ENCODE measurements around the gene SDK1.

DNA sequence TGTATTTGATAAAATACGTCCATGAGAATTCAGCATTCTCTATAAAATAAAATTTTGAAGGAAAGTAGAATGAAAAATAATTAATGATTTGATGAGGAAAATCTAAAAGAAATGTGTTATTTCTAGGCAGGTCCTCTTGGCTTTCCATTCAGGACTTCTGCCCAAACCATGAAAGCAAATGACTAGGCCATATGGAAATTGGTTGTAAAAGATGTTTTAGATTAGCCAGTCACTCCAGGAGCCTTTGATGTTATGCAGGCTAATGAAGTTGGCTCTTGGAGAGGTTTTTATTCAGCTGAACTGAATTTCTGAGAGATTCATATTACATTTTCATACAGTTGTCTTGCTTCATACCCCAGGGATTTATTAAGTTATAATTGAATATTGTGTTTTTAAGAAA is 452.8 kb downstream of the SDK1 start:
- TF ChIP-seq, protein P1, sequence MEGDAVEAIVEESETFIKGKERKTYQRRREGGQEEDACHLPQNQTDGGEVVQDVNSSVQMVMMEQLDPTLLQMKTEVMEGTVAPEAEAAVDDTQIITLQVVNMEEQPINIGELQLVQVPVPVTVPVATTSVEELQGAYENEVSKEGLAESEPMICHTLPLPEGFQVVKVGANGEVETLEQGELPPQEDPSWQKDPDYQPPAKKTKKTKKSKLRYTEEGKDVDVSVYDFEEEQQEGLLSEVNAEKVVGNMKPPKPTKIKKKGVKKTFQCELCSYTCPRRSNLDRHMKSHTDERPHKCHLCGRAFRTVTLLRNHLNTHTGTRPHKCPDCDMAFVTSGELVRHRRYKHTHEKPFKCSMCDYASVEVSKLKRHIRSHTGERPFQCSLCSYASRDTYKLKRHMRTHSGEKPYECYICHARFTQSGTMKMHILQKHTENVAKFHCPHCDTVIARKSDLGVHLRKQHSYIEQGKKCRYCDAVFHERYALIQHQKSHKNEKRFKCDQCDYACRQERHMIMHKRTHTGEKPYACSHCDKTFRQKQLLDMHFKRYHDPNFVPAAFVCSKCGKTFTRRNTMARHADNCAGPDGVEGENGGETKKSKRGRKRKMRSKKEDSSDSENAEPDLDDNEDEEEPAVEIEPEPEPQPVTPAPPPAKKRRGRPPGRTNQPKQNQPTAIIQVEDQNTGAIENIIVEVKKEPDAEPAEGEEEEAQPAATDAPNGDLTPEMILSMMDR (IDR thresholded peaks at IDR 0.05; ENCODE audit: borderline replicate concordance, extremely low read depth, low read length, poor library complexity, severe bottlenecking), result no peak
- TF ChIP-seq EZH2 (IDR thresholded peaks at IDR 0.05; ENCODE audit: borderline replicate concordance, low read depth, low read length, severe bottlenecking), result no peak
